HTERT RPE-1 (cell line): Measurements from ENCODE around the gene CSTPP1.
"Not testable (repeated sequence)": the region's sequence is repeated elsewhere in the genome, so short reads cannot be mapped to it uniquely, and the experiment has no call there.

Experiments used
- in situ Hi-C: fragments of 300-500 bp; cut with MboI; formaldehyde crosslinking; loops from 4 replicates; pipeline ENCODE4 v1.14.3; 2020; ENCODE audit warnings: low sequenced_read_pairs

Gene CSTPP1

DNA sequence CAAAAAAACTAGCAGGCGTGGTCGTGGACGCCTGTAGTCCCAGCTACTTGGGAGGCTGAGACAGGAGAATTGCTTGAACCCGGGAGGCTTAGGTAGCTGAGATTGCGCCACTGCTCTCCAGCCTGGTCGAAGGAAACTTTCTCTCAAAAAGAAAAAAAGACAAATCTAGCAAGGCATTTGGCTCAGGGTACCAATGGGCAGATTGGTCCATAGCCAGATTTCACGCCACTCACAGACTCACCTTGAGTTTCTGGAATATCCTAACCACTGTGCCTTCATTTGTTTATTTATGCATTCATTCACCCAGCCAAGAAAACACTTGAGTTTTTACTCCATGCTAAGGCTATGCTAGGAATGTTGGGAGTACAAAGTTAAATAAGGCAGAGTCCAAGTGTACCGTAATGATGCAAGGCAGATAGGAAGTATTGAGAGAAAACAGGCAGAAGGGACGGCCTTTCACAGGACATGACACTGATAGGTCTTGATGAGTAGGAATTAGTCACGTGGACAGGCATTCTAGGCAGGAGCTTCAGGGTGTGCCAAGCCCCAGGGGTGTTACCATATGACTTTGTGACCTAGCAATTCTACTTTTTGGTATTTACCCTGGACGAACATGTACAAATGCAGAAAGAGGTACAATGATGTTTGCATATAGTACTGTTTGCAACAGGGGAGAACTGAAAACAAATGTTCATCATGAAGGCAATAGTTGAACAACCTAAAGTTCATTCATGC lies 252.7 kb downstream of the CSTPP1 start:
- in situ Hi-C loops, result no loop called here

DNA sequence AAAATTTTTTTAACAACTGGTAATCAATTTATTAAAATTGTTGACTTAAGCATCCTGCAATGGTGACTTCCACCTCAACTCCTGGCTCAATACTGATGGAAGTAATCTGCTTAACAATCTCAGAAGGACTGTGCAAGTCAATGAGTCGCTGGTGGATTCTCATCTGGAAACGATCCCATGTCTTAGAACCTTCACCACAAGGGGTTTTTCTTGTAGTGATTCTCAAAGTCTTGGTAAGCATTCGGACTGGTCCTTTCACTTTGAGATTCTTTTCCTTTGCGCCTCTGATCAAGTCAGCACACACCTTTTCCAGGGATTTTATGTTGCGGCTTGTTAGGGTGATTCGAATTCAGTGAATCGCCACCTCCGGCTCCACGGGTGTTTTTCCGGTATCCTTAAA lies 254.6 kb downstream of the CSTPP1 start:
- in situ Hi-C loops, result not testable (repeated sequence)

DNA sequence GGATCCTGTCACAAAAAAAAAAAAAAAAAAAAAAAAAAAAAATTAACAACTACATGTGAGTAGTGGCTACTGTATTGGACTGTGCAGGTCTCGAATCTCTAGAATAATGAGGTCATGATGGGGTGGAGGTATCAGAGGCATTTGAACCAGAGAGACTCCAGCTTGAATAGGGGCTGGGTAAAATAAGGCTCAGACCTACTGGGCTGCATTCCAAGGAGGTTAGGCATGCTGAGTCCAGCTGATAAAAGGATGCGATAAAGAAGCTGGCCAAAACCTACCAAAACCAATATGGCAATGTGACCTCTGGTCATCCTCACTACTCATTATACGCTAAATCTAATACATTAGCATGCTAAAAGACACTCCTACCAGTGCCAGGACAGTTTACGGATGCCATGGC lies 255.6 kb downstream of the CSTPP1 start:
- in situ Hi-C loops, result no loop called here

DNA sequence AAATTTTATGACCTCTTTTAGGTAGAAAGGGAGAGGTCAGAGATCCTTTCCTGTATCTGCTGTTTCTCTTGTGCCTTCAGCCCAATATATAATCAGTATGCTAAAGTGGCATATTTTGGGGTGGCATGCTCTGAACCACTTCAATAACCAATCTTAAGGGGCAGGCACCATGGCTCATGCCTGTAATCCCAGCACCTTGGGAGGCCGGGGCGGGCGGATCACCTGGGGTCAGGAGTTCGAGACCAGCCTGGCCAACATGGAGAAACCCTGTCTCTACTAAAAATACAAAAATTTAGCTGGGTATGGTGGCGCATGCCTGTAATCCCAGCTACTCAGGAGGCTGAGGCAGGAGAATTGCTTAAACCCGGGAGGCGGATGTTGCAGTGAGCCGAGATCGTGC lies 261.6 kb downstream of the CSTPP1 start:
- in situ Hi-C loops, result not testable (repeated sequence)

DNA sequence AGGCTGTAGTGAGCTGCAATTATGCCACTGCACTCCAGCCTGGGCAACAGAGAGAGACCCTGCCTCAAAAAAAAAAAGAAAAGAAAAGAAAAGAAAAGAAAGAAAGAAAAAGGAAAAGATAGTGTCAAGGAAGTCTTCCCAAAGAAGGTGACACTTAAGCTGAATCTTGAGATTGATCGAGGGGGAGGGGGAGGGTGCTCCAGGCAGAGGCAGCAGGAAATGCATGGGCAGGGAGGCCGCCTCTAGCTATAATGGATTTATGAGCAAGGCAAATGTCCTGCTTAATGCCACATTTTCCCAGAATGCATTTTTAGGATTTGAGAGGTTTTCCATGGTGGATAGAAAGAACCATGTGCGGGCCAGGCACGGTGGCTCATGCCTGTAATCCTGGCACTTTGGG lies 264.5 kb downstream of the CSTPP1 start:
- in situ Hi-C loops, result no loop called here

DNA sequence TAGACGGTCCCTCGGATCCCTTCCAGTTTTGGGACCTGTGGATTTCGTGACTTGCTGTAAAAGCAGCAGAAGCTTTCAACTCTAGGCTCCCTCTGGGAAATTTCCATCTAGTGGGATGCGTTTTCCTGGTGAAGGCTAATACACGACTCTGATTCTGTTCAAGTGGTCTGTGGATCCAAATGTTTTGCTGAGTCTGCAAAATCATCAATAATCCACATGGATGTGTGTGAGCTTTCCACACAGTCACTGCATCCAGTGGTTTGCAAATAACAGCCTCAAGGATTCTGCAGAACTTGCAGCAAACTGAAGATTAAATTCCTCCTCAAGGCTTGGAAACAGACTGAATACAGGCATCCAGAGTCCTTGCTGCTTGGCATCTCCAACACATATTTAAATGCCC lies 266.0 kb downstream of the CSTPP1 start:
- in situ Hi-C loops, result no loop called here

DNA sequence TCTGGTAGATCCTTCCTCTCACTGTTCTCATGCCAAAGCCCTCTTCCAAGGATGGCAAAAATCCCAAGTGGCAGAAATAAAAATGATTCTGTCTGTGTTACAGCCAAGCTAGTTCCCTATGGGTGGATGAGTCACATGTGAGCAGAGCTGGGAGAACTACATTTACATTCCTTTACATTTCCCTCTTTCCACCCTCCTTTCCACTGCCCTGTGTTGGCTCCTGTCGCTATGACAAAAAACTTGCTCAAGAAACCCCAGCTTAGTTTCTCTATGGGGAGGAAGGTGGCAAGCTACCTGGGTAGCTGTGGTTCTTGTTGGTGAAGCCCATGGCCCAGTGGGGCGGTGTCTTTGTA lies 268.1 kb downstream of the CSTPP1 start:
- in situ Hi-C loops, result no loop called here

DNA sequence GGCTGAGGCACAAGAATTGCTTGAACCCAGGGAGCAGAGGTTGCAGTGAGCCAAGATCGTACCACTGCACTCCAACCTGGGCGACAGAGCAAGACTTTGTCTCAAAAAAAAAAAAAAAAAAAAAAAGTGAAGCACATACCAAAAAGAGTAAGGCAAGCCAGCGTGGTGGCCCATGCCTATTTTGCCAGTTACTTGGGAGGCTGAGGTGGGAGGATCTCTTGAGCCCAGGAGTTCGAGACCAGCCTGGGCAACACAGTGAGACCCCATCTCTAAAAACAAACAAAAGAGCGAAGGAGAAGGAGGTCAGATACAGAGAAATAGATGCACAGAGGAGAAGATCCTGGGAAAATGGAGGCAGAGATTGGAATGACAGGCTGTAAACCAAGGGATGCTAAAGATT lies 270.0 kb downstream of the CSTPP1 start:
- in situ Hi-C loops, result not testable (repeated sequence)

DNA sequence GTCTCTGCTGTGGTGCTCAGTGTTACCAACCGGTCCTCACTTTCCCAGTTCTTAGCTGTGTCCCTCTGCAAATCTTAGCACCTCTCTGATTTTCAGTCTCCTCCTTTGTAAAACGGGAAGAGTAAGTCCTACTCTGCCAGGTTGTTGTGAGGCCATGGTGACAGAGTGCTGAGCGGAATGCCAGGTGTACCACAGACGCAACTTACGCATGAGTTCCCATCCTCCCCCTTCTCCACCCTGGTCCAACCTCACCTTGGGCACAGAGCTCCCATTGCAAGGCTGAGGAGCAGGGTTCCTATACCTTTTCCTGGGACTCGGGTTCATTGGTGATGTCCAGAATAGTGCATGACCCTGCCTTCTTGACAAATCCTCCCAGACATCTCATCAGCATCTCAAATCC lies 270.9 kb downstream of the CSTPP1 start:
- in situ Hi-C loops, result no loop called here

DNA sequence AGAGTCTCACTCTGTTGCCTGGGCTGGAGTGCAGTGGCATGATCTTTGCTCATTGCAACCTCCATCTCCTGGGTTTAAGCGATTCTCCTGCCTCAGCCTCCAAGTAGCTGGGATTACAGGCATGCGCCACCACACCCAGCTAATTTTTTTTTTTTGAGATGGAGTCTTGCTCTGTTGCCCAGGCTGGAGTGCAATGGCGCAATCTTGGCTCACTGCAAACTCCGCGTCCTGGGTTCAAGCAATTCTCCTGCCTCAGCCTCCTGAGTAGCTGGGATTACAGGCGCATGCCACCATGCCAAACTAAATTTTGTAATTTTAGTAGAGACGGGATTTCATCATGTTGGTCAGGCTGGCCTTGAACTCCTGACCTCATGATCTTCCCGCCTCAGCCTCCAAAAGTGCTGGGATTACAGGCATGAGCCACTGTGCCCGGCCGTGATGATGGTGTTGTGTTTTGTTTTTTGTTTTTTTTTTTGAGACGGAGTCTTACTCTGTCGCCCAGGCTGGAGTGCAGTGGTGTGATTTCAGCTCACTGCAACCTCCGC lies 271.5 kb downstream of the CSTPP1 start:
- in situ Hi-C loops, result not testable (repeated sequence)

DNA sequence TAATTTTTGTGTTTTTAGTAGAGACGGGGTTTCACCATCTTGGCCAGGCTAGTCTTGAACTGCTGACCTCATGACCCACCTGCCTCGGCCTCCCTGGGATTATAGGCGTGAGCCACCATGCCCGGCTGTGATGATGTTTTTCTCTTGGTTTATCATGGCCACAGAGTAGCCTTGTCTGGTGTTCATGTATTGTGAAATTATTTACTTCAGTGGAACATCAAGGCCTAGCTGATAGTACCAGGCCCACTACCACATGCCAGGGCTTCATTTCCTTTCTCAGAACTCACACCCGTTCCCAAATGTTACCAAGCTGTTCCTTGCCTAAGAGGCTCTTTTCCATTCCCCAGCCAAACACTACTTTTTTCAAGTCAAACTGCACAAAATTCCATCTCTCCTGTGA lies 272.1 kb downstream of the CSTPP1 start:
- in situ Hi-C loops, result no loop called here
